ENCODE data around the gene MIGA2.

DNA sequence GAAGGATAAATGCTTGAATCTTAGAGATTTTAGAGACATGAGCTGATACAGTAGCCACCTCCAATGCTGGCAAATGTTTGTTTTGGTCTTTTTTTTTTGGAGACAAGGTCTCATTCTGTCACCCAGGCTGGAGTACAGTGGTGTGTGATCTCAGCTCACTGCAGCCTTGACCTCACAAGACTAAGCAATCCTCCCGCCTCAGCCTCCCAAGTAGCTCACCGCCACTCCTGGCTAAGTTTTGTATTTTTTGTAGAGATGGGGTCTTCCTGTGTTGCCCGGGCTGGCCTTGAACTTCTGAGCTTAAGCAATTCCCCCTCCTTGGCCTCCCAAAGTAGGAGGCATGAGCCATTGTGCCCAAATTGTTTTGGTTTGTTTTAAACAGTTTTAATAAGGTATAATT lies 37.7 kb downstream of the MIGA2 start:
- TF ChIP-seq, protein P1, sequence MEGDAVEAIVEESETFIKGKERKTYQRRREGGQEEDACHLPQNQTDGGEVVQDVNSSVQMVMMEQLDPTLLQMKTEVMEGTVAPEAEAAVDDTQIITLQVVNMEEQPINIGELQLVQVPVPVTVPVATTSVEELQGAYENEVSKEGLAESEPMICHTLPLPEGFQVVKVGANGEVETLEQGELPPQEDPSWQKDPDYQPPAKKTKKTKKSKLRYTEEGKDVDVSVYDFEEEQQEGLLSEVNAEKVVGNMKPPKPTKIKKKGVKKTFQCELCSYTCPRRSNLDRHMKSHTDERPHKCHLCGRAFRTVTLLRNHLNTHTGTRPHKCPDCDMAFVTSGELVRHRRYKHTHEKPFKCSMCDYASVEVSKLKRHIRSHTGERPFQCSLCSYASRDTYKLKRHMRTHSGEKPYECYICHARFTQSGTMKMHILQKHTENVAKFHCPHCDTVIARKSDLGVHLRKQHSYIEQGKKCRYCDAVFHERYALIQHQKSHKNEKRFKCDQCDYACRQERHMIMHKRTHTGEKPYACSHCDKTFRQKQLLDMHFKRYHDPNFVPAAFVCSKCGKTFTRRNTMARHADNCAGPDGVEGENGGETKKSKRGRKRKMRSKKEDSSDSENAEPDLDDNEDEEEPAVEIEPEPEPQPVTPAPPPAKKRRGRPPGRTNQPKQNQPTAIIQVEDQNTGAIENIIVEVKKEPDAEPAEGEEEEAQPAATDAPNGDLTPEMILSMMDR (IDR thresholded peaks at IDR 0.05), result no peak
- TF ChIP-seq POLR2A (IDR thresholded peaks at IDR 0.05), result no peak
